Esophagus muscularis mucosa (tissue), 4 donors: ENCODE data around the gene MRPL37. TPM values are rescaled to one million over a fixed set of nuclear protein-coding genes. Genes with fewer than 3 reads are reported as not detected.

Experiments used
- DNase-seq: peaks from one replicate; pipeline ENCODE4 v3.0.0-alpha.2; 2017; ENCODE audit errors: extremely low spot score
- H3K27ac ChIP-seq, 4 donors: fragments of 200-600 bp; sonication (generic); replicated peaks in 1 of 4; 1 replicate in 3 of 4; 2 replicates in 1 of 4; pipeline ENCODE4 v1.5.1; 2016 to 2019; ENCODE audit warnings: mild to moderate bottlenecking in 1 of 4
- H3K27me3 ChIP-seq, 4 donors: fragments of 200-600 bp; sonication (generic); one replicate each; pipeline versions ENCODE4 v1.5.1 to v1.6.0; 2016 to 2019
- H3K36me3 ChIP-seq, 4 donors: fragments of 200-600 bp; sonication (generic); one replicate each; pipeline ENCODE4 v1.5.1; 2016 to 2019
- H3K4me1 ChIP-seq, 4 donors: fragments of 200-600 bp; sonication (generic); one replicate each; pipeline ENCODE4 v1.5.1; 2016 to 2019
- H3K4me3 ChIP-seq, 4 donors: fragments of 200-600 bp; sonication (generic); 1 replicate in 2 of 4; 2 replicates in 2 of 4; pipeline ENCODE4 v1.5.1; 2016 to 2019; ENCODE audit warnings: mild to moderate bottlenecking in 4 of 4, moderate library complexity in 1 of 4
- H3K9me3 ChIP-seq, 4 donors: fragments of 200-600 bp; sonication (generic); 1 replicate in 3 of 4; 2 replicates in 1 of 4; pipeline ENCODE4 v1.5.1; 2016 to 2019
- CTCF ChIP-seq, 3 experiments: fragments of 200-600 bp in 2 of 3; fragments of 450-650 bp in 1 of 3; sonication (generic) in 2 of 3; IDR thresholded peaks; one replicate each; pipeline ENCODE4 v1.5.1; 2017 to 2019; ENCODE audit warnings: antibody characterized with exemption in 3 of 3, mild to moderate bottlenecking in 2 of 3, moderate library complexity in 1 of 3
- EP300 ChIP-seq: sonication (generic); formaldehyde crosslinking; IDR thresholded peaks from one replicate; pipeline ENCODE4 v1.6.1; 2017; ENCODE audit warnings: antibody characterized with exemption
- POLR2A ChIP-seq: fragments of 450-650 bp; IDR thresholded peaks from one replicate; pipeline ENCODE4 v1.6.1; 2017; ENCODE audit warnings: antibody characterized with exemption, moderate library complexity, mild to moderate bottlenecking, low read depth
- POLR2AphosphoS5 ChIP-seq, 2 donors: sonication (generic); formaldehyde crosslinking; IDR thresholded peaks; one replicate each; pipeline ENCODE4 v1.6.1; 2017; ENCODE audit warnings: antibody characterized with exemption in 2 of 2
- WGBS: methylation state at CpG from one replicate; pipeline ENCODE4 v1.1.5; 2018; 5-methylcytosine and 5-hydroxymethylcytosine counted together
- intact Hi-C: fragments of 100-400 bp; cut with DNase I; formaldehyde crosslinking; loops from one replicate; pipeline ENCODE4 v1.15.1; 2023
- total RNA-seq, 4 donors: library from RNA; depleted of rRNA; stranded (reverse); fragments of >200 nt; gene quantifications; one replicate each; pipeline versions ENCODE4 v1.1.0 to v1.2.1, GENCODE V29; 2016

The MRPL37 gene
- total RNA-seq, 4 donors from 2014 or later = 54.2 to 62.1 (median 58.4) TPM

GRCh38 chr1:54223441-54224202 is 23.7 kb downstream of the MRPL37 start:
- intact Hi-C loops = no loop called here
- Histone ChIP-seq H3K4me3 (no peak overlapping the region), H3K4me1 (peaks cover 18 to 41% (median 34%) of the 10 kb centered on the region in 4 donors), H3K36me3 (peaks cover 5 to 50% (median 26%) of the 10 kb centered on the region in 4 donors), H3K27me3 (no peaks in the 10 kb centered on the region), H3K27ac (no peak overlapping the region), H3K9me3 (no peaks in the 10 kb centered on the region)
- TF ChIP-seq EP300 (no peak), POLR2A (no peak), CTCF (IDR thresholded peaks at IDR 0.05) (no peak), POLR2AphosphoS5 (IDR thresholded peaks at IDR 0.05) (no peak)
- 92% methylated on average over 10 of the region's 16 CpGs for WGBS
- DNase-seq = no peak

- no peak for TF ChIP-seq CTCF (IDR thresholded peaks at IDR 0.05)
- no peak for TF ChIP-seq POLR2A
- no peak for TF ChIP-seq EP300
- TF ChIP-seq POLR2AphosphoS5 (IDR thresholded peaks at IDR 0.05) = no peak
- WGBS = 76% methylated on average over 5 of the region's 6 CpGs
- no peak for DNase-seq
- peaks cover 0 to 44% (median 23%) of the 10 kb centered on the region in 4 donors for H3K36me3 ChIP-seq
- H3K9me3 ChIP-seq = no peaks in the 10 kb centered on the region
- H3K27me3 ChIP-seq = no peaks in the 10 kb centered on the region
- H3K4me3 ChIP-seq = no peak overlapping the region
- H3K27ac ChIP-seq = no peak overlapping the region
- H3K4me1 ChIP-seq = peaks cover 15 to 41% (median 33%) of the 10 kb centered on the region in 4 donors
- intact Hi-C loops = no loop called here
Observed at GRCh38 chr1:54224233-54224632, 24.3 kb downstream of the MRPL37 start.

GRCh38 chr1:54225378-54225777 is 25.4 kb downstream of the MRPL37 start:
- no peak overlapping the region for H3K27ac ChIP-seq
- 83% methylated on average over 6 of the region's 6 CpGs for WGBS
- H3K36me3 ChIP-seq = peaks cover 0 to 42% (median 23%) of the 10 kb centered on the region in 4 donors
- H3K9me3 ChIP-seq = no peaks in the 10 kb centered on the region
- H3K4me1 ChIP-seq = peaks cover 6 to 39% (median 30%) of the 10 kb centered on the region in 4 donors
- intact Hi-C loops = no loop called here
- no peaks in the 10 kb centered on the region for H3K27me3 ChIP-seq
- no peak overlapping the region for H3K4me3 ChIP-seq
- TF ChIP-seq POLR2A (no peak), EP300 (no peak), POLR2AphosphoS5 (IDR thresholded peaks at IDR 0.05) (no peak), CTCF (IDR thresholded peaks at IDR 0.05) (no peak)
- DNase-seq = no peak

GRCh38 chr1:54225986-54226559 is 26.1 kb downstream of the MRPL37 start:
- 86% methylated on average over 20 of the region's 20 CpGs for WGBS
- Histone ChIP-seq H3K4me3 (no peak overlapping the region), H3K9me3 (no peaks in the 10 kb centered on the region), H3K27ac (no peak overlapping the region), H3K36me3 (peaks cover 0 to 42% (median 23%) of the 10 kb centered on the region in 4 donors), H3K27me3 (no peaks in the 10 kb centered on the region), H3K4me1 (peaks cover 6 to 34% (median 24%) of the 10 kb centered on the region in 4 donors)
- TF ChIP-seq POLR2AphosphoS5 (IDR thresholded peaks at IDR 0.05) (no peak), EP300 (no peak), CTCF (IDR thresholded peaks at IDR 0.05) (no peak), POLR2A (no peak)
- no peak for DNase-seq
- intact Hi-C loops = no loop called here
